ENCODE results near the gene SMARCD1.

Gene SMARCD1

GRCh38 chr12:50061946-50062686 is 23.0 kb upstream of the SMARCD1 start:
- DNase-seq: no peak
- no peaks in the 10 kb centered on the region for H3K9me3 Mint-ChIP-seq
- peaks cover 3 to 6% of the 10 kb centered on the region in 2 donors for H3K4me1 Mint-ChIP-seq
- no peak overlapping the region for H3K4me3 Mint-ChIP-seq
- no peak for ATAC-seq (replicated peaks)
- no peaks in the 10 kb centered on the region for H3K36me3 Mint-ChIP-seq
- peaks cover 52 to 58% of the 10 kb centered on the region in 2 donors for H3K27me3 Mint-ChIP-seq
- H3K27ac Mint-ChIP-seq: no peak overlapping the region

GRCh38 chr12:50062728-50063460 is 22.2 kb upstream of the SMARCD1 start:
- Mint-ChIP-seq H3K4me1 (peaks cover 0 to 5% of the 10 kb centered on the region in 2 donors), H3K27me3 (peaks cover 48 to 56% of the 10 kb centered on the region in 2 donors), H3K9me3 (no peaks in the 10 kb centered on the region), H3K27ac (no peak overlapping the region), H3K36me3 (no peaks in the 10 kb centered on the region), H3K4me3 (no peak overlapping the region)
- ATAC-seq (replicated peaks) (no peak), DNase-seq (no peak)

- H3K27ac Mint-ChIP-seq: no peak overlapping the region
These were observed 19.3 kb upstream of the SMARCD1 start for GRCh38 chr12:50065726-50066310.

GRCh38 chr12:50066402-50066801 is 18.7 kb upstream of the SMARCD1 start:
- Mint-ChIP-seq H3K4me3 (no peak overlapping the region), H3K9me3 (no peaks in the 10 kb centered on the region), H3K36me3 (no peaks in the 10 kb centered on the region), H3K27ac (no peak overlapping the region), H3K27me3 (peaks cover 16 to 23% of the 10 kb centered on the region in 2 donors), H3K4me1 (peaks cover 0 to 7% of the 10 kb centered on the region in 2 donors)
- DNase-seq (no peak), ATAC-seq (replicated peaks) (peak; percentile 49 to 57)

More at GRCh38 chr12:50065726-50066310, 19.3 kb upstream of the SMARCD1 start:
- H3K9me3 Mint-ChIP-seq: no peaks in the 10 kb centered on the region
- no peaks in the 10 kb centered on the region for H3K36me3 Mint-ChIP-seq
- ATAC-seq (replicated peaks) (no peak), DNase-seq (no peak)
- H3K27me3 Mint-ChIP-seq: peaks cover 22 to 29% of the 10 kb centered on the region in 2 donors
- H3K4me3 Mint-ChIP-seq: no peak overlapping the region
- peaks cover 0 to 7% of the 10 kb centered on the region in 2 donors for H3K4me1 Mint-ChIP-seq

GRCh38 chr12:50069069-50069468 is 16.1 kb upstream of the SMARCD1 start:
- no peak overlapping the region for H3K27ac Mint-ChIP-seq
- peaks cover 0 to 7% of the 10 kb centered on the region in 2 donors for H3K4me1 Mint-ChIP-seq
- H3K9me3 Mint-ChIP-seq: no peaks in the 10 kb centered on the region
- peaks cover 12 to 13% of the 10 kb centered on the region in 2 donors for H3K27me3 Mint-ChIP-seq
- DNase-seq: no peak
- H3K4me3 Mint-ChIP-seq: no peak overlapping the region
- H3K36me3 Mint-ChIP-seq: no peaks in the 10 kb centered on the region
- no peak for ATAC-seq (replicated peaks)

- Mint-ChIP-seq H3K27ac (no peak overlapping the region), H3K4me1 (peaks cover 0 to 7% of the 10 kb centered on the region in 2 donors), H3K4me3 (no peak overlapping the region), H3K9me3 (no peaks in the 10 kb centered on the region), H3K36me3 (no peaks in the 10 kb centered on the region), H3K27me3 (peaks cover 9 to 12% of the 10 kb centered on the region in 2 donors)
- DNase-seq (no peak), ATAC-seq (replicated peaks) (no peak)
These were observed 15.6 kb upstream of the SMARCD1 start for GRCh38 chr12:50069539-50069938.

GRCh38 chr12:50070314-50071060 is 14.7 kb upstream of the SMARCD1 start:
- no peak overlapping the region for H3K27ac Mint-ChIP-seq
- ATAC-seq (replicated peaks): peak; percentile 53 to 63
- peaks cover 6 to 11% of the 10 kb centered on the region in 2 donors for H3K4me1 Mint-ChIP-seq
- H3K4me3 Mint-ChIP-seq: no peak overlapping the region
- H3K9me3 Mint-ChIP-seq: no peaks in the 10 kb centered on the region
- no peaks in the 10 kb centered on the region for H3K36me3 Mint-ChIP-seq
- DNase-seq: peak; percentile 49
- H3K27me3 Mint-ChIP-seq: peaks cover 8 to 17% of the 10 kb centered on the region in 2 donors

GRCh38 chr12:50072198-50072907 is 12.8 kb upstream of the SMARCD1 start:
- peaks cover 6 to 13% of the 10 kb centered on the region in 2 donors for H3K4me1 Mint-ChIP-seq
- DNase-seq (no peak), ATAC-seq (replicated peaks) (no peak)
- no peaks in the 10 kb centered on the region for H3K9me3 Mint-ChIP-seq
- H3K27me3 Mint-ChIP-seq: peaks cover 8 to 28% of the 10 kb centered on the region in 2 donors
- no peak overlapping the region for H3K27ac Mint-ChIP-seq
- no peak overlapping the region for H3K4me3 Mint-ChIP-seq
- H3K36me3 Mint-ChIP-seq: no peaks in the 10 kb centered on the region

- Mint-ChIP-seq H3K27me3 (peaks cover 8 to 36% of the 10 kb centered on the region in 2 donors), H3K36me3 (no peaks in the 10 kb centered on the region), H3K4me1 (peaks cover 6 to 13% of the 10 kb centered on the region in 2 donors), H3K9me3 (no peaks in the 10 kb centered on the region), H3K27ac (no peak overlapping the region), H3K4me3 (no peak overlapping the region)
- ATAC-seq (replicated peaks) (no peak), DNase-seq (no peak)
These were observed 11.9 kb upstream of the SMARCD1 start for GRCh38 chr12:50073206-50073605.

- ATAC-seq (replicated peaks): no peak
- Mint-ChIP-seq H3K4me3 (no peak overlapping the region), H3K27ac (no peak overlapping the region), H3K9me3 (no peaks in the 10 kb centered on the region), H3K27me3 (peaks cover 8 to 39% of the 10 kb centered on the region in 2 donors), H3K4me1 (peaks cover 6 to 13% of the 10 kb centered on the region in 2 donors), H3K36me3 (no peaks in the 10 kb centered on the region)
- DNase-seq: no peak
These were observed 11.4 kb upstream of the SMARCD1 start for GRCh38 chr12:50073712-50074111.

- Mint-ChIP-seq H3K27me3 (peaks cover 8 to 49% of the 10 kb centered on the region in 2 donors), H3K9me3 (no peaks in the 10 kb centered on the region), H3K4me1 (peaks cover 6 to 11% of the 10 kb centered on the region in 2 donors), H3K4me3 (peak overlapping the region in 1 of 2 donors; percentile 25), H3K27ac (peak overlapping the region; percentile 82), H3K36me3 (no peaks in the 10 kb centered on the region)
- ATAC-seq (replicated peaks): peak; percentile 96 to 97
- DNase-seq: peak; percentile 69
These were observed 10.0 kb upstream of the SMARCD1 start for GRCh38 chr12:50074936-50075807.

- H3K36me3 Mint-ChIP-seq: no peaks in the 10 kb centered on the region
- H3K27me3 Mint-ChIP-seq: peaks cover 8 to 49% of the 10 kb centered on the region in 2 donors
- no peak overlapping the region for H3K4me3 Mint-ChIP-seq
- no peaks in the 10 kb centered on the region for H3K9me3 Mint-ChIP-seq
- peaks cover 6% of the 10 kb centered on the region in 2 donors for H3K4me1 Mint-ChIP-seq
- H3K27ac Mint-ChIP-seq: no peak overlapping the region
- no peak for ATAC-seq (replicated peaks)
- no peak for DNase-seq
These were observed 9.4 kb upstream of the SMARCD1 start for GRCh38 chr12:50075808-50076170.

GRCh38 chr12:50077099-50077498 is 8.0 kb upstream of the SMARCD1 start:
- Mint-ChIP-seq H3K4me3 (no peak overlapping the region), H3K27me3 (peaks cover 8 to 49% of the 10 kb centered on the region in 2 donors), H3K9me3 (no peaks in the 10 kb centered on the region), H3K4me1 (peaks cover 6 to 13% of the 10 kb centered on the region in 2 donors), H3K36me3 (no peaks in the 10 kb centered on the region), H3K27ac (no peak overlapping the region)
- DNase-seq (no peak), ATAC-seq (replicated peaks) (no peak)

Data from stimulated activated naive B cell treated with anti-CD40 and anti-IgM and Interleukin-4, amounts not matched to agents 10 μg/mL and 1 μg/mL and 100 μg/mL, for 72 hours (primary cell).